Activated CD8-positive, alpha-beta T cell treated with anti-CD3 and anti-CD28 coated beads for 36 hours (primary cell): ENCODE results near the gene ADIG. TPM values are rescaled to one million over a fixed set of nuclear protein-coding genes. Genes with fewer than 3 reads are reported as not detected.

ENCODE experiments used
- ATAC-seq: fragments of 200-7000 bp; cut with Tn5 transposase; one replicate; pipeline ENCODE4 v1.10.0; 2021; ENCODE audit warnings: mild to moderate bottlenecking, moderate library complexity
- CTCF ChIA-PET: fragments of 350-600 bp; sonication (Branson Sonifier 250); formaldehyde crosslinking; loops from one replicate; lab custom pipeline; 2021; ENCODE audit warnings: antibody characterized with exemption; lab: Charles Lee
- POLR2A ChIA-PET: fragments of 350-600 bp; sonication (Branson Sonifier 250); formaldehyde crosslinking; loops from one replicate; lab custom pipeline; 2021; ENCODE audit warnings: antibody characterized with exemption; lab: Charles Lee
- DNase-seq: peaks from one replicate; pipeline ENCODE4 v3.0.0-alpha.2; 2020
- H3K27ac Mint-ChIP-seq: one replicate; pipeline ENCODE4 v1.8.0; 2021; ENCODE audit warnings: mild to moderate bottlenecking, mixed read lengths
- H3K27me3 Mint-ChIP-seq: one replicate; pipeline ENCODE4 v1.8.0; 2021; ENCODE audit warnings: mixed read lengths
- H3K36me3 Mint-ChIP-seq: one replicate; pipeline ENCODE4 v1.8.0; 2021; ENCODE audit warnings: low read depth, mixed read lengths
- H3K4me1 Mint-ChIP-seq: one replicate; pipeline ENCODE4 v1.8.0; 2021; ENCODE audit warnings: low read depth, mixed read lengths
- H3K4me3 Mint-ChIP-seq: one replicate; pipeline ENCODE4 v1.8.0; 2021; ENCODE audit warnings: mild to moderate bottlenecking, moderate library complexity, mixed read lengths
- H3K9me3 Mint-ChIP-seq: one replicate; pipeline ENCODE4 v1.8.0; 2021; ENCODE audit warnings: mixed read lengths
- intact Hi-C: fragments of 100-400 bp; cut with micrococcal nuclease; formaldehyde crosslinking; loops from one replicate; pipeline ENCODE4 v1.10.0; 2022
- total RNA-seq, 2 experiments: library from RNA; stranded (reverse); gene quantifications; one replicate each; pipeline ENCODE4 v1.2.3, GENCODE V29; 2021
- TF ChIP-seq, protein P1 (sequence below): fragments of 200-600 bp; IDR thresholded peaks from one replicate; pipeline ENCODE4 v1.8.0; 2022; ENCODE audit warnings: antibody characterized with exemption, mild to moderate bottlenecking

ADIG gene
- total RNA-seq, 2 experiments from 2014 or later, result not detected

GRCh38 chr20:38566036-38566598 is 14.9 kb upstream of the ADIG start:
- Mint-ChIP-seq H3K27me3 (no peaks in the 10 kb centered on the region), H3K4me1 (no peaks in the 10 kb centered on the region), H3K36me3 (peaks cover 11% of the 10 kb centered on the region), H3K27ac (no peak overlapping the region), H3K9me3 (no peaks in the 10 kb centered on the region), H3K4me3 (no peak overlapping the region)
- DNase-seq, result no peak
- no peak for ATAC-seq
- intact Hi-C loops, result no loop called here
- TF ChIP-seq, protein P1, sequence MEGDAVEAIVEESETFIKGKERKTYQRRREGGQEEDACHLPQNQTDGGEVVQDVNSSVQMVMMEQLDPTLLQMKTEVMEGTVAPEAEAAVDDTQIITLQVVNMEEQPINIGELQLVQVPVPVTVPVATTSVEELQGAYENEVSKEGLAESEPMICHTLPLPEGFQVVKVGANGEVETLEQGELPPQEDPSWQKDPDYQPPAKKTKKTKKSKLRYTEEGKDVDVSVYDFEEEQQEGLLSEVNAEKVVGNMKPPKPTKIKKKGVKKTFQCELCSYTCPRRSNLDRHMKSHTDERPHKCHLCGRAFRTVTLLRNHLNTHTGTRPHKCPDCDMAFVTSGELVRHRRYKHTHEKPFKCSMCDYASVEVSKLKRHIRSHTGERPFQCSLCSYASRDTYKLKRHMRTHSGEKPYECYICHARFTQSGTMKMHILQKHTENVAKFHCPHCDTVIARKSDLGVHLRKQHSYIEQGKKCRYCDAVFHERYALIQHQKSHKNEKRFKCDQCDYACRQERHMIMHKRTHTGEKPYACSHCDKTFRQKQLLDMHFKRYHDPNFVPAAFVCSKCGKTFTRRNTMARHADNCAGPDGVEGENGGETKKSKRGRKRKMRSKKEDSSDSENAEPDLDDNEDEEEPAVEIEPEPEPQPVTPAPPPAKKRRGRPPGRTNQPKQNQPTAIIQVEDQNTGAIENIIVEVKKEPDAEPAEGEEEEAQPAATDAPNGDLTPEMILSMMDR, result no peak
- ChIA-PET POLR2A (no interaction called here), CTCF (interaction anchor here (0.8 kb wide), 1 partner anchor 94 kb away, joined by 3 read pairs; the partner anchor contains the start of gene RALGAPB)

GRCh38 chr20:38569747-38570525 is 11.1 kb upstream of the ADIG start:
- no peak for ATAC-seq
- Mint-ChIP-seq H3K36me3 (peaks cover 12% of the 10 kb centered on the region), H3K9me3 (no peaks in the 10 kb centered on the region), H3K27ac (peak overlapping the region; percentile 37), H3K4me3 (no peak overlapping the region), H3K27me3 (no peaks in the 10 kb centered on the region), H3K4me1 (no peaks in the 10 kb centered on the region)
- ChIA-PET POLR2A (interaction anchor here (0.8 kb wide), 1 partner anchor 11 kb away, joined by 3 read pairs; no protein-coding TSS in a partner anchor), CTCF (interaction anchor here (1.5 kb wide), 1 partner anchor 220 kb away, joined by 3 read pairs; no protein-coding TSS in a partner anchor)
- TF ChIP-seq, protein P1, result no peak
- intact Hi-C loops, result no loop called here
- DNase-seq, result no peak

DNA sequence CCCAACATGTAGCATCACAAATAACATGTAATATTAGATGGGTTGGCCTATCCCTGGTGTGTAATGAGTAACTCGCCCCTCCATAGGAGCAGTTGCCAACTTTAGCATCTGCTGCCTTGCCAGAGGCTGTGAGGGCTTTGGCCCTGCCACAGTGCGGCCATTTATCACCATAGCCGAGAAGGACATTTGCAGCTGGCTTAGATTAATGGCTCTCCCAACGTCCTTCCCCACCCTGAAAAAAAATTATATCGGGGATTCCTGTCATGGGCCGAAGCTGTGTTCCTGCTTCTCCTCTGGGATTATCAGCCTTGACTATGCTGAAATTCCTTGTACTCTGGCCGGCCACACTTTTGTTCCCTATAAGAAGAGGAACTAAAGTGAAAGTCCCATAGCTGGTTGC is 7.6 kb upstream of the ADIG start:
- ATAC-seq (no peak), DNase-seq (no peak)
- POLR2A ChIA-PET, result no interaction called here
- H3K4me3 Mint-ChIP-seq, result no peak overlapping the region
- intact Hi-C loops, result no loop called here
- TF ChIP-seq, protein P1, result no peak
- H3K27me3 Mint-ChIP-seq, result no peaks in the 10 kb centered on the region
- no peak overlapping the region for H3K27ac Mint-ChIP-seq
- H3K4me1 Mint-ChIP-seq, result no peaks in the 10 kb centered on the region
- H3K36me3 Mint-ChIP-seq, result peaks cover 11% of the 10 kb centered on the region
- no peaks in the 10 kb centered on the region for H3K9me3 Mint-ChIP-seq
- CTCF ChIA-PET, result no interaction called here

DNA sequence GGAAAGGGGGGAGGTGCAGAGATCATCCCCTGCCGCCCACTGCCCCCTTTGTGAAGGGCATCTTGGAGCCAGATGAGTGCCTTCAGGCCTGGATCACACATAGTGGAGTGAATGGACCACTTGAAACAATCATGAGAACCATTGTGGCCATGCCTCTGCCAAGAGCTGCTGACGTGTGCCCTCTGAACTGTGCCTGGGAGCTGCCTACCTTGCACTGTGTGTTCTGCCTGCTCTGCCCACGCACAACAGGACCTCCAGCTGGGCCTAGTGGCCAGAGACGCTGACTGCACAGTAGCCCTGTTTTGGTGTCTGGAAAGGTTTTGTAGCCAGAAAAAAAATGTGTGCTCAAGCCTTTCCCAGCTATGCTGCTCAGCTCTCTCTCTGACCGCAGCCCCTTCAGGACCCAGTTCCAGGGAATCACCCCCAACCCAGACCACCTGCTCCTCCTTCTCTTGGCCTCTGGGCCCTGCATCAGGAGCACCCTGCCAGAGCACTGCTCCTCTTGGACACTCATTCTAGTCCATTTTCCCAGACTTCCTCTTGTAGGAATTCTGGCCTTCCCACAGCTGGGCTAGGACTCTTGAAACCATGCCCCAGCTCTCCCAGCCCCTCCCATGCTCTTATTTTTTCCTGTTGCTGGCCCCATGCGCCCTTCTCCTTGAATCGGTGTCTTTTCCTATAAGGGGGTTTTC is 1.6 kb upstream of the ADIG start:
- no peak overlapping the region for H3K4me3 Mint-ChIP-seq
- DNase-seq (no peak), ATAC-seq (no peak)
- H3K27ac Mint-ChIP-seq, result no peak overlapping the region
- no peaks in the 10 kb centered on the region for H3K4me1 Mint-ChIP-seq
- ChIA-PET CTCF (no interaction called here), POLR2A (no interaction called here)
- TF ChIP-seq, protein P1, result no peak
- no peaks in the 10 kb centered on the region for H3K27me3 Mint-ChIP-seq
- no peaks in the 10 kb centered on the region for H3K9me3 Mint-ChIP-seq
- intact Hi-C loops, result no loop called here
- peaks cover 5% of the 10 kb centered on the region for H3K36me3 Mint-ChIP-seq

- H3K9me3 Mint-ChIP-seq, result no peaks in the 10 kb centered on the region
- no peak overlapping the region for H3K4me3 Mint-ChIP-seq
- DNase-seq (no peak), ATAC-seq (no peak)
- TF ChIP-seq, protein P1, result no peak
- CTCF ChIA-PET, result no interaction called here
- H3K27me3 Mint-ChIP-seq, result no peaks in the 10 kb centered on the region
- no peak overlapping the region for H3K27ac Mint-ChIP-seq
- intact Hi-C loops, result no loop called here
- H3K4me1 Mint-ChIP-seq, result no peaks in the 10 kb centered on the region
- H3K36me3 Mint-ChIP-seq, result no peaks in the 10 kb centered on the region
- POLR2A ChIA-PET, result no interaction called here
Measured at GRCh38 chr20:38579921-38580320, 1.1 kb upstream of the ADIG start.
